HG02763 (cell line): ENCODE results near the gene COP1.
"Not testable (repeated sequence)": the region's sequence is repeated elsewhere in the genome, so short reads cannot be mapped to it uniquely, and the experiment has no call there.

Source experiments
- ATAC-seq: cut with Tn5 transposase; IDR thresholded peaks from one replicate; pipeline ENCODE4 v1.9.1; 2021; ENCODE audit warnings: mild to moderate bottlenecking, moderate library complexity; ENCODE audit not compliant: unreplicated experiment

Gene COP1

DNA sequence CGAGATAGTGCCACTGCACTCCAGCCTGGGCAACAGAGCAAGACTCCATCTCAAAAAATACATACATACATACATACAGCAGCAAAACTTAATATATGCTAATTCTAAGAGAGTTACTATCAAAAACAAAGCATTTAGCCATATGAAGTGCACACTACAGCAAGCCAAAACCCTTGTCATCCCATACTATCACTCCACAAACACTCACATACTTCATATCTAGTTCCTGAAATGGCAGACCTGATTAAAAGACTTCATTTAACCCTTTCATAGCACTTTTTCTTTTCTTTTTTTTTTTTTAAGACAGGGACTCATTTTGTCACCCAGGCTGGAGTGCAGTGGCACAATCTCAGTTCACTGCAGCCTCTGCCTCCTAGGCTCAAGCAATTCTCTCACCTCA is 65.6 kb downstream of the COP1 start:
- ATAC-seq, result no peak

DNA sequence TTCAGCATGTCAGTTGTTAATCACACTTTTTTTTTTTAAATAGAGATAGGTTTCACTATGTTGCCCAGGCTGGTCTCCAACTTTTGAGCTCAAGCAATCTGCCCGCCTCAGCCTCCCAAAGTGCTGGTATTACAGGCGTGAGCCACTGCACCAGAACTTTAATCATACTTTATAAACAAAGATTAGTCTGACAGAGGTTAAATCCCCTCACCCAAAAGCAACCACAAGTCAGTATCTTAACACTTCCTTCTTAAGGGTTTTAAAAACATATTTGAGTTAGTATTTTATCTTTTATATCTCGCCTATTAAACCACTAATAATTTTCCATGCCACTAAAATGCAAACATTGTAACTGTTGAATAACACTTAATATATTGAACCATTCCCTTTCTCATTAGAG is 70.2 kb downstream of the COP1 start:
- no peak for ATAC-seq

DNA sequence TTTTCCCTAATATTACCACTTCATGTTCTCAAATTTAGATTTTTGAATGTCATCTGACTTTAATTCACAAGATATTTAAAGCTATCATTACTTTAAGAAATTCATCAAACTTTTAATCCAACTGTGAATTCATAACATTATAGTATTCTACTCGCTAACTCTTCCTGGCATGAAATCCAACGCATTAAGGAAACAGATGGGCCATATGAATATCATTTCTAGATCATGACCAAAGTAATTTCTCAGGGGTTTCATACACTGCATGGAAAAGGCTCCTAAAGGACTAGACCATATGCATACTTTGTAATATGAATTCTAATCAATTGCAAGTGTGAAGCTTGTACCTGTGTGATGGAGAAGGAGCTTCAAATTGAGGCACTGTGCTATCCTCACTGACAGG is 72.4 kb downstream of the COP1 start:
- no peak for ATAC-seq

DNA sequence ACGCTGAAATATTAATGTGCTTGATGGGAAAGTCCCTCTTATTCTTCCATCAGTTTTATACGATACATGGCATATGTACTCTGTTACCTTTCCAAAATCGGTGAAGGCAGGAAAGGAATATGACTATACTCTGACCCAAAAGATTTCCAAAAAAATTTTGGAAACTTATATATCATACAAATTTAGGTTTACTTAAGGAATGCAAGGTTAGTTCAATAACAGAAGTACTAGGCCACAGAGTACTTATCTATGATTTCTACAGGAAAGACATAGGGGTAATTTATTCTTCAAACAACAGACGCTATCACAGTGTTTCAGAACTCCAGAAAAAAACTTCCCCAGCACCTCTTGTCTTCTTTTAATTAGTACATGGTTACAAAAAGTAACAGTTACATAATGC is 84.8 kb downstream of the COP1 start:
- ATAC-seq, result no peak

DNA sequence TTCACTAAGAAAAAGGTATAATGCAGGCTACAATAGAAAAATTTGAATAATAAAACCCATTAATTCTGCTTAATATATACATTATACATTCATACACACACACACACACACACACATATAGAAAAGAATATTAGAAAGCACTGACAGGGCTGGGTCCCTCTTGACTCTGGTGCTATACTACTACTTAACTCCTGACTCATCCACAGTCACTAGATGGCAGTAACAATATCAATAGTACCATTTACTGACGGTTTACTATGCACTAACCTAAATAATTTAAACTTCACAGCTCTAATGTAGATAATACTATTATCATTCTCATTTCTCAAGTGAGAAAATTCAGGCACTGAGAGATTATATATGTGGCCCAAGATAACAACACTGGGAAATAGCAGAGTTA is 87.5 kb downstream of the COP1 start:
- ATAC-seq, result no peak

DNA sequence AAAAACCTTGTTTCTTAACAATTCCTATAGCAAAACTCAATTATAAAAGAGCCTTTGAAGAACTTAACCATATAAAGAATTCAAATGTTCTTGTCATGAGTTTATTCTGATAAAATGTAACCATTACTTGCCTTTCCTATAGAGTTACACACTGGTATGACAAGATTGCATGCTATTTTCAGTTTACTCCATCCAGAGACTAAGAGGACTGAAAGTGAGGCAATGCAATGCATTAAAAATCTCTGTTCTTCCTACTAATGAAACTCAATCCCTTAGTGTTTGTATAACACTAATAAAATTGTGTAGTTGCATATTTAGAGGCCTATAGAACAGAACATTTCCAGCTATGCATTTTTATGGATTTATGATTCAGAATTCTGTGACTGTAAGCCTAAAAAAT is 88.1 kb downstream of the COP1 start:
- ATAC-seq, result no peak

DNA sequence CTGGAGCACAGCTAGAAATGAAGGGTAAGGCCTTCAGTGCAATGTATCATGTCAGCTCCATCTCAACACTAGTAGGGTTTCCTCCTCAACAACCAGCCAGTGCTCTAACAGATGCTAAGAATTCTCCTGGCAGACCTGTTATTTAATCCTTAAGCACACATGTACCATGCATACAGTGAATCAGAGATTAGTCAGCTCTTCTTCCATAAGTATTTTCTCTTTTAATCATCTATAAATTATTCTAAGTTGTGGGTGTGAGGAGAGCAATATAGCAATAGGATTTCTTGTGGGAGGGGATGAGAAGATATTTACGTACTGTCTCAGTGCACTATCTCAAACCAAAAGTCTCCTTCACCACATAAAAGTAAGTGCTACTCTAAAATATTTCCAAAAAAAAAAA is 95.3 kb downstream of the COP1 start:
- ATAC-seq, result no peak

DNA sequence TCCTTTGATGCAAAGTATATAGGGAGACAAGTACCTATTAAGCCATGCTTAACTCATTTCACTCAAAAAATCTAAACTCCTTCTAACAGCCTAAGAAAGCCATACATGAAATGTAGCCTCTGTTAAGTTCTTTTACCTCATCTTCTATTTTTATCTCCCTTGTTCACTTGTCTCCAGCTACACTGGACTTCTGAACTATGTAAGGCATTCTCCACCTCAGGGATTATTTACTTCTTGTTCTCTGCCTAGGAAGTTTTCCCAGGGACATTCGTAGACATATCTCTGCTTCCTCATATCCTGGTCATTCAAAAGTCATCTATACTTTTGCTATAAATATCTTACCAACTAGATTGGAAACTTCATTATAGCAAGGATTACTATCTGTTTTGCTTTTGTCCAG is 96.9 kb downstream of the COP1 start:
- no peak for ATAC-seq

DNA sequence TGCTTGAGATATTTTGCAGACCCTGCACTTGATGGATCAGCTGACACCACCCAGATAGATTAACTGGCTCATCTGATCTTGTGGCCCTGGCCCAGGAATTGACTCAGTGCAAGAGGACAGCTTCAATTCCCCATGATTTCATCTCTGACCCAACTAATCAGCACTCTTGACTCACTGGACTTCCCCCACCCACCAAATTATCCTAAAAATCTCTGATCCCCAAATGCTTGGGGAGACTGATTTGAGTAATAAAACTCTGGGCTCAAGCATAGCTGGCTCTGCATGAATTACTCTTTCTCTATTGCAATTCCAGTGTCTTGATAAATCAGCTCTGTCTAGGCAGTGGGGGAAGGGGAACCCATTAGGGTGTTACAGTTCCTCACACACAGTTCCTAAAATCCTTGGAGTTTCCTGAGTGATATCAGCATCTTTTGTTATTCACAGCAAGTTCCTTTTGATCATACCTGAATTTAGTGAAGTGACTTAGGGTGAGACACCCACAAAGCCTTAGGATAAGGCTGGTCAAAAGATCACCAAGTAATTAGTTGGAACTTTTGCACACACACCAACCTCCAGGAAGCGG is 104.2 kb downstream of the COP1 start:
- no peak for ATAC-seq

DNA sequence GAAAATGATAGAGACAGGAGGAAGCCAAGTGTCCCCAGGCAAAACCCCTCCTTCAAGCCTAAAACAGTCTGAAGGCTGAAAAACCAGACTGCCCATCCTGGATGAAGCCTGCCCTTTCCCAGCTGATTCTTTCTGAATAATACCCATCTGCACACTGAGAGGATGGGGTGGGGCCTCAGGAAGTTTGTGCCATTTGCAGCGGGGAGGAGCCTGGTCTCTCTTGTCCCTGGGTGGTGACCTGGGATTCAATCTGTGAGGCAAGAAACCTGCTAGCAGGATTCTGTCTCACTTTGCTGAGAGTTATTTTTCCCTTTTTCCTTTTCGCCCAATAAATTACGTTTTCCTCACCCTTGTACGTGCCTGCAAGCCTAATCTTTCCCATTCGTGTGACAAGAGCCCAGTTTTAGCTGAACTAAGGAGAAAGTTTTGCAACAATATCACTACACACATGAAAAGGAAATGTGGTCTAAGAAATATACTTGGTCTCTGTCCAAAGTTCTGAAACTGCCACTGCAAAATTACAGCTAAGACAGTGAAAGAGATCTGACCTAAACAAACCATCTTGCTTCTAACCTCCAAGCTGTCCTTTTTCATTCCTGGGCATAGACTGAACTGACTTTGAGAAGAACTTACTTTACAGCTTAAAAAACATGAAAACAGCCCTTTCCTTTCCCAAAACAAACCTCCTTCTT is 105.0 kb downstream of the COP1 start:
- ATAC-seq, result no peak

DNA sequence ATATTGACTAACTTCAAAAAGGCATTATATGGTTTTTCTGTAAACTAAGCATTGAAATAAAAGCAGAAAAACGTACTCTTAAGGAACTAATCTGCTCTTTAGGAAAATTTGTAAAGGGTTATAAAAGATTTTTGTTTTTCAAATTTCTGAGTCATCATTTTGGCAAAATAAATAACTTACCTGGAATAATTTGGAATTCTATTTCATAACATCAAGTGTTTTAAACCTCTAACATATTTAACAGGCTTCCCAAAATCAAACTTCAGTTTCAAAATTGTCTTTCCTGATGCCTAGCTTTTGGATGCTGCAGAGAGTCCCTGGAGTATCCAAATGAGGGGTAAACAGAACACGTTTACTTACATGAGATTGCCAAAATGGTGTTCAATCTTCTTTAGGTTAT is 108.5 kb downstream of the COP1 start:
- ATAC-seq, result no peak

DNA sequence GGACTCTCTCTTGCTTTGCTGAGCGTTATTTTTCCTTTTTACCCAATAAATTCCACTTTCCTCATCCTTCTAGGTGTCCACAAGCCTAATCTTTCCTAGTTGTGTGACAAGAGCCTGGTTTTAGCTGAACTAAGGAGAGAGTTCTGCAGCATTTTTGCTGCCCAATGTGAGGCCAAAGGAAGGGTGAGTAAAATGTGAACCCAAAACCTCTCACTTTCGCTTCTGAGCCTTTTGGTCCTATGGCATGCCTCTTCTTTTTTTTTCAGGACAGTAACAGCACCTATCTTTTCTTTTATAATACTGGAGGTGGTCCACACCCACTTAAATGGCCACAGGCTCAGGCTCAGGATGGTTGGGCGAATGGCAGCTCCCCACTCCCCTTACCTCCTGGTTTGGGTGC is 111.1 kb downstream of the COP1 start:
- no peak for ATAC-seq

DNA sequence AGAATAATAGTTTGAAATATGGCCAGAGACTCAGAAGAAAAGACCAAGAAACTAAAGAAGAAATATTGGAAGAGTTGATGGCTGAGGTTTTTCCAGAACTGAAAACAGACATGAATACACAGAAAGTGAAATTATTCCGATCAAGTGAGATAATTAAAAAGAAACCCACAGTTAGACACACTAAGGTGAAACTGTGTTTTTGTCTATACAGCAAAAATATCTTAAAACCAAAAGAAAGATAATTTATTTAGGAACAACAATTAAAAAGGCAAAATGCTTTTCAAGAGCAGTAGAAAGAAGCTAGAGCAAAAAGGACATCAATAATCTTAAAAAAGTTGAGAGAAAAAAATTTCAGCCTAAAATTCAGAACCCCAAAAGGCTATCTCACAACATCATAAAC is 116.3 kb downstream of the COP1 start:
- no peak for ATAC-seq

DNA sequence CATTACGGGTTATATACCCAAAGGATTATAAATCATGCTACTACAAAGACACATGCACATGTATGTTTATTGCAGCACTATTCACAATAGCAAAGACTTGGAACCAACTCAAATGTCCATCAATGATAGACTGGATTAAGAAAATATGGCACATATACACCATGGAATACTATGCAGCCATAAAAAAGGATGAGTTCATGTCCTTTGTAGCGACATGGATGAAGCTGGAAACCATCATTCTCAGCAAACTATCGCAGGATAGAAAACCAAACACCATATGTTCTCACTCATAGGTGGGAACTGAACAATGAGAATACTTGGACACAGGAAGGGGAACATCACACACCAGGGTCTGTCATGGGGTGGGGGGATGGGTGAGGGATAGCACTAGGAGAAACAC is 119.3 kb downstream of the COP1 start:
- ATAC-seq, result not testable (repeated sequence)

DNA sequence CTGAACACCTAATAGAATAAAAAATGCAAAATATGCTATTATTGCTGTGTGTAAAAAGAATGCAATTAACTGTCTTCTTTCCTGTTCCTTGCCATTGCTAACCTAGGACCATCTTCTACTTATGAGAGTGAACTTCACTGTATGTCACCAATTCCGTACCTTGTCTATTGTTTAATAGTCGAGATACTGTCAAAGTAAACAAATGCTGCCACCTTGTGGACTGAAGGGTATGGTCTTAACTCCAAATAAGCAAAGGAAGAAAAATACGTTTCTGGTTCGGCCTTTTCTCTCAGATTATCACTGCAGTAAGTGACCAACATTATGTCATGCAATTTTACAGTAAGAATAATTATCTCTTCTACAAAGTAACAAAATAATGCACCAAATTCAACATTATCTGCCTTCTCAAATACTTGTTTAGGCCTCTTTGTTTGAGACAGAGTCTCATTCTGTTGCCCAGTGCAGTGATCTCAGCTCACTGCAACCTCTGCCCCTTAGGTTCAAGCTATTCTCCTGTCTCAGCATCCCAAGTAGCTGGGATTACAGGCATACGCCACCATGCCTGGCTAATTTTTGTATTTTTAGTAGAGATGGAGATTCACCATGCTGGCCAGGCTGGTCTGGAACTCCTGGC is 133.4 kb downstream of the COP1 start:
- ATAC-seq, result no peak

DNA sequence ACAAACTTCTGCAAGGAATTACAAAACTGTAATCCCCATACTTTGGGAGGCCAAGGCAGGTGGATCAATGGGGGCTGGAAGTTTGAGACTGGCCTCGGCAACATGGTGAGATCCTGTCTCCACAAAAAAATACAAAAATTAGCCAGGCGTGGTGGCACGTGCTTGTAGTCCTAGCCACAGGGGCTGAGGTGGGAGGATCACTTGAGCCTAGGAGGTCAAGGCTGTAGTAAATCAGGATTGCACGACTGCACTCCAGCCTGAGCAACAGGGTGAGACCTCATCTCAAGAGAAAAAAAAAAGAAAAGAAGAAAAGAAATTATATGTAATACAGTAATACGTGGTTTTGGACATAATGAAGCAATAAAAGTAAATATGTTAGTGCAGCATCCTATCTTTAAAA is 138.2 kb downstream of the COP1 start:
- ATAC-seq, result no peak

DNA sequence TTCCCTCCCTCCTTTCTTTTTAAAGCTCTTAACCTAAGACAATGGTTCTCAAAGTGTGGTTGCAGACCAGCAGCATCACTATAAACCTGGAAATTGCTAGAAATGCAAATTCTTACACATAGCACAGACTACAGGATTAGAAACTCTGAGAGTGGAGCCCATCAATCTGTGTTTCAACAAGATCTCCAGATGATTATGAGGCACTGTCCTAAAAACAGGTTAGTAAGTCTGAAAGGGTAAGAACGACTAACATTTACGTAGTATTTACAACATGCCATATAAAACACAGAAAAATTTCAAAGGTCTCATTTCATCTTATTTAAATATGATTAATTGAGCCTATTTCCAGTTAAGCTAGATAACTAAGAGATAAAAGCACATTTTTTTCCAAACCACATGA is 138.8 kb downstream of the COP1 start:
- no peak for ATAC-seq

DNA sequence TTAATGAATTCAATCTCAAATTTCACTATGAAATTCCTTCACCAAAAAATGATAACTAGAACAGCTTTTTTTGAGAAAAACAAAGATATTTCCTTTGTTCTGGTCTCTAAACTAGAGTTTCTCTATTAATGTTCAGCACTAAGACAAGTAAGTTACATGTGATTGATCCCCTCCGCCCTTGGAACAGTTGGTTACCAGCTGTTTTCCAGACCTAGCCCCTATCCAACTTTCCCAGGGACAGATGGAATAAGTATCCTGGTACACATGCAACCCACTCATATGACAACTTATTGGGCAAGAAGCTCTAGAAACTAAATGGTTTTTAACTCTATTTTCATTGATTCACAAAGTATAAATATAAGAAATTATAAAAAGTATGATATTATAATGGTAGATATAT is 140.4 kb downstream of the COP1 start:
- ATAC-seq, result no peak

DNA sequence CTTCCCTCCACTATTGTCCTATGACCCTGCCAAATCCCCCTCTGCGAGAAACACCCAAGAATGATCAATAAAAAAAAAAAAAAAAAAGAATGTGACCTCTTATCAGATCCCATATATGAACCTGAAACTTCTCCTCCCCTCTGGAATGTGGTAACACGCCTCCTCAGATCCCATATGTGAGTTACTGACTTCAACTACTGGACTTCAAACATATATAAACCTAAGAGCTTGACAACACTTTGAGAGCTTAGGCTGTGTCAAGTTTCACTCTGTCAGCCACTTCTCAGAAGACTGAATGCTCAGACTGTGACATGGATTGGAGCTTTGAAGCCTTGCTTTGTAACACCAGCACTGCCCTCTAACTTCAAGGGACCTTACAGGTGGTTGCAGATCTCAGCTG is 148.4 kb downstream of the COP1 start:
- no peak for ATAC-seq

DNA sequence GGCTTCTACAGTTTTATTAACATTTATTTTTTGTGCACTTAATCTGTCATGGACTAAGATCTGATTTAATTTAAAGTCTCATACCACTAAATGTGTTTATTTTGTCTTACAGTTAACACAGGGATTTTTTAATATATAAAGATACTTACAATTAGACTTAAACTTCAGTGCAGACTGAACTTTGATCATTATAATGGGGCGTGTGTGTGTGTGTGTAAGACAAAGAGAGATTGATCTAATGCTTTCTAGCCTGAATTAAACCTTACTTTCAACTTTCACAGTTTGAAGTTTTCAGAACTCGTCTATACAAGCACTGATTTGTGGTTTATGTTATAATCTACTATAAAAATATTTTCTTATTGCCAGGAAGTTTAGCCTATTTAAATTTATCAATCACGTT is 150.8 kb downstream of the COP1 start:
- ATAC-seq, result no peak

DNA sequence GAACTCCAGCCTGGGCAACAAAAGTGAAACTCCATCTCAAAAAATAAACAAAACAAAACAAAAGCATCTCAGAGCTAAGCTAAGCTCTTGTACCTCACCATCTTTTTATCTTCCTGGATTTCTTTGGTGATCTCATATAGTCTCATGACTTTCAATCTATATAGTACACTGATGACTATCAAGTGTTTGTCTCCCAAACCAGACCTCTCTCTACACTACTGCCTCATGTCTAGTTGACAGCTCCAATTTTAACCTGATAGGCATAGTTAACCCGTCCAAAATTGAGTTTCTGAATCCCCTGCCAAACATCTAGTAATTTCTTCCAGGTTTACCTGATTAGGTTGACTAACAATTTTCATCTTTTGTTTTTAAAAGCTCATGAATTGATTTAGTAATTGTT is 151.7 kb downstream of the COP1 start:
- no peak for ATAC-seq

DNA sequence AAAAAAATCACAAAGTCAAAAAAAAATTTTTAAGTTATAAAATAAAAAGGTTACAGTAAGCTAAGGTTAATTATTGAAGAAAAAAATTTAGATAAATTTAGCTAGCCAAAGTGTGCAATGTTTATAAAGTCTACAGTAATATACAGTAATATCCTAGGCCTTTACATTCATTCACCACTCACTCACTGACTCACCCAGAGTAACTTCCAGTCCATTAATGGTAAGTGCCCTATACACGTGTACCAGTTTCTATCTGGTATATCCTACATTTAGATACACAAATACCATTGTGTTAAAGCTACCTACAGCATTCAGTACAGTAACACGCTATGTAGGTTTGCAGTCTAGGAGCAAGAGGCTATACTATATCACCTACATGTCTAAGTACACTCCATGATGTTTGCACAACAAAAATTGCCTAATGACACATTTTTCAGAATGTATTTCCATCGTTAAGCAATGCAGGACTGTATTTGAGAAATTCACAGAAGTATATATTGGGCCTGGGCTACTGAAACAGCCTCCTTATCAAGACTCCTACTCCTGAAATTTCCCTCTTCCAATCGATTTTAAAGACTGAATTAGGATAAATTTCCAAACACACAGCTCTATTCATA is 155.1 kb downstream of the COP1 start:
- no peak for ATAC-seq
